GM12878 (cell line): ENCODE data around the gene TTC9B.

Experiments
- CTCF ChIP-seq, 3 experiments: IDR thresholded peaks in 2 of 3; conservative IDR thresholded peaks in 1 of 3; 2 replicates each; pipeline ENCODE4 v1.5.1; 2011; ENCODE audit warnings: low read depth in 3 of 3, low read length in 3 of 3, mild to moderate bottlenecking in 3 of 3, control low read depth in 2 of 3, moderate library complexity in 2 of 3, inconsistent platforms in 1 of 3, mixed read lengths in 1 of 3; ENCODE audit not compliant: control insufficient read depth in 2 of 3, insufficient read depth in 1 of 3; ENCODE audit errors: extremely low read depth in 1 of 3
- EZH2 ChIP-seq: IDR thresholded peaks from 2 replicates; pipeline ENCODE4 v1.6.1; 2012; ENCODE audit warnings: low read depth, mild to moderate bottlenecking, control low read depth, inconsistent platforms, low read length, borderline replicate concordance; ENCODE audit not compliant: control insufficient read depth
- JUNB ChIP-seq: IDR thresholded peaks from 2 replicates; pipeline ENCODE4 v1.6.1; 2016; ENCODE audit warnings: antibody characterized with exemption, mild to moderate bottlenecking
- KDM1A ChIP-seq: fragments of 200-600 bp; sonication (generic); IDR thresholded peaks from 2 replicates; pipeline ENCODE4 v1.6.1; 2016; ENCODE audit warnings: borderline replicate concordance
- KLF5 ChIP-seq: fragments of 450-650 bp; IDR thresholded peaks from 2 replicates; pipeline ENCODE4 v1.6.1; 2014; ENCODE audit warnings: mild to moderate bottlenecking; ENCODE audit not compliant: partially characterized antibody
- MAX ChIP-seq: IDR thresholded peaks from 2 replicates; pipeline ENCODE4 v1.6.1; 2012; ENCODE audit warnings: low read depth, low read length, improper control_type of control experiment
- MYC ChIP-seq: IDR thresholded peaks from 2 replicates; pipeline ENCODE4 v1.6.1; 2011; ENCODE audit warnings: mild to moderate bottlenecking, low read length, moderate library complexity, inconsistent platforms; ENCODE audit not compliant: insufficient read depth, insufficient replicate concordance, insufficient read length, severe bottlenecking
- NFYA ChIP-seq: IDR thresholded peaks from 2 replicates; pipeline ENCODE4 v1.6.1; 2011; ENCODE audit warnings: low read depth, mild to moderate bottlenecking, low read length, improper control_type of control experiment, borderline replicate concordance
- NFYB ChIP-seq: IDR thresholded peaks from 2 replicates; pipeline ENCODE4 v1.6.1; 2011; ENCODE audit warnings: low read depth, mild to moderate bottlenecking, low read length, improper control_type of control experiment, moderate library complexity; ENCODE audit not compliant: insufficient read depth
- PBX3 ChIP-seq: IDR thresholded peaks from 2 replicates; pipeline ENCODE4 v1.6.1; 2011; ENCODE audit warnings: mild to moderate bottlenecking, low read depth, low read length, moderate library complexity; ENCODE audit not compliant: insufficient replicate concordance
- YBX1 ChIP-seq: fragments of 450-650 bp; IDR thresholded peaks from 2 replicates; pipeline ENCODE4 v1.6.1; 2016; ENCODE audit warnings: antibody characterized with exemption
- ZNF687 ChIP-seq: fragments of 450-650 bp; IDR thresholded peaks from 2 replicates; pipeline ENCODE4 v1.6.1; 2017; ENCODE audit warnings: mild to moderate bottlenecking, moderate library complexity

- TF ChIP-seq CTCF (IDR thresholded peaks at IDR 0.05 in 2 of 3, conservative IDR thresholded peaks at IDR 0.05 in 1 of 3; ENCODE audit: control insufficient read depth in 2 of 3, extremely low read depth in 1 of 3, insufficient read depth in 1 of 3, low read depth in 3 of 3, low read length in 3 of 3) (no peak), MYC (no peak), NFYA (no peak), MAX (no peak), ZNF687 (no peak), NFYB (no peak), JUNB (no peak), YBX1 (no peak), PBX3 (no peak), KLF5 (no peak), EZH2 (no peak), KDM1A (no peak)
Measured at GRCh38 chr19:40262422-40262821, 44.2 kb upstream of the TTC9B start.
